GM20431 (cell line): ENCODE results near the gene MT1B.

Experiments
- in situ Hi-C: fragments of 300-500 bp; cut with MseI, MboI; formaldehyde crosslinking; loops from one replicate; pipeline ENCODE4 v1.15.0; 2020; ENCODE audit warnings: low sequenced_read_pairs; ENCODE audit not compliant: unreplicated experiment

The MT1B gene

DNA sequence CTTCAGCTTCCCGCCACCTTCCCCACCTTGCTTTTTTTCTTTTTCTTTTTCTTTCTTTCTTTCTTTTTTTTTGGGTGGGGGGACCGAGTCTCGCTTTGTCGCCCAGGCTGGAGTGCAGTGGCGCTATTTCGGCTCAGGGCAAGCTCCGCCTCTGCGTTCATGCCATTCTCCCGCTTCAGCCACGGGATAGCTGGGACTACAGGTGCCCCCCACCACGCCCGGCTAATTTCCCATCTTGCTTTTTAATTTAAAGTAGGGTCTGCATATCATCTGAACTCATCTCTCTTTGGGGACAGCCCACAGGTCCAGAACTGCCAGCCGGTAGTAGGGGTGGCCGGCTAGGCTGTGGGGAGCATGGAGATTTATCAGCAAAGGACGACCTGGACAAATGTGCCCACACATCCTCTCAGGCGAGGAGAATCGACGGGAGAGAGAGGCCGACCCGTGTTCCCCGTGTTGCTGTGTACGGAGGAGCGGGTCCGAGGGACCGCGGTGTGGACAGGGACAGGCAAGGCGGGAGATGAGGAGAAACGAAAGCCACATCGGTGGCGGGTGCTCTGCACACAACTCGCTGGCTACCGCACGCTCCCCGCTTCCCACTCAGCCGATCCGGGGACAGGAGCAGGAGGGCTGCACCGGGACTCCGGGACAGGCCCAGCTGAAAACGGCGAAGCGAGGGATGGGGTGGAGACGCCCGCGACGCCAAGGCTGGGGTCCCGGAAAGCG lies 16.8 kb upstream of the MT1B start:
- in situ Hi-C loops = no loop called here

DNA sequence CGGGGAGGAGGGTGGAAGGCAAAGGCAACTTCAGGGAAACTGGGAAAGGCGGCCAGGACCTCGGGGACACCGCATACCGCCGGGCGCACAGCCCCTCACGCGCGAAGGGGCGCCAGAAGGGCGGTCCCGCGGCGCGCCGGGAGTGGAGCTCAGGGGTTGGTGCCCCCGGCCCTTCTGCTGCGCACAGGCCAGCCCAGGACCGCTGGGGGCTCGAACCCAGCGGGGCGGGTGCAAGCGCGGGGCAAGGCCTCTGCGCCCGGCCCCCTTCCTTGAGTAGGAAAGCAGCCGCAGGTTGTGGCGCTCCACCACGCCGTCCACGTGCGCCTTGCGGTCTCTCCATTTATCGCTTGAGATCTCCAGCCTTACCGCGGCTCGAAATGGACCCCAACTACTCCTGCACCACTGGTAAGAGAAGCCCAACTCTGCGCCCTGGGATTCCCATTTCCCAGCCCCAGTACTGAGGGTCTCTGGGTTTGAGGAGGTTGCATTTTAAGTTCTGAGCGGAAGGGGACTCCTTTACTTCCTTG lies 16.2 kb upstream of the MT1B start:
- in situ Hi-C loops = no loop called here

DNA sequence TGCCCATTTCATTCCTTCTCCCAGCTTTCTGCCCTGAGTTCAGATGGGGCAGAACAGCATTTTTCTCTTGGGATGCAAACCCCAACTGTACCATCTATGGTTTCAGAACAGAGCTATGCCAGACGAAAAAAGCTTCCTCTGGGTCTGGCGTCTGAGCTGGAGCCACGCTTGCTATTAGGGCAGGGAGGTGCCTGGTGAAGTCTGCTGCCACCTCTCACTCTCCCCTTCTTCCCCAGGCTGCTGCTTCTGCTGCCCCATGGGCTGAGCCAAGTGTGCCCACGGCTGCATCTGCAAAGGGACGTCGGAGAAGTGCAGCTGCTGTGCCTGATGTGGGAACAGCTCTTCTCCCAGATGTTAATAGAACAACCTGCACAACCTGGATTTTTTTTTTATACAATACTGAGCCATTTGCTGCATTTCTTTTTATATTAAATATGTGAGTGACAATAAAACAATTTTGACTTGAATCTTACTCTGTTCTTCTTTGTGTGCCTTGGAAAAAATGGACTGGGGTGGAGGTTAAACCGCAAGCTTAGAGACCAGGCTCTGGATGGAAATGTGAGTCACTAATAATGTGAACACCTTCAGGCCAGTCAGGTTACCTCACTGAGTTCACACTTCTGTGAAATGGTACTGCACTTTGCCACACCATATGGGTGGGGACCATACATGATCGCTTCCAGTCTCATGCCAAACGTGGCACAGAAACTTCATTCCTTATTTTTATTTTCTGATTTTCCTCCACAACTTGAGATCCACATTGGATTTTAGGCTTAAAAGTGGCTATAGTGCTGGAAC lies 14.9 kb upstream of the MT1B start:
- in situ Hi-C loops = no loop called here

DNA sequence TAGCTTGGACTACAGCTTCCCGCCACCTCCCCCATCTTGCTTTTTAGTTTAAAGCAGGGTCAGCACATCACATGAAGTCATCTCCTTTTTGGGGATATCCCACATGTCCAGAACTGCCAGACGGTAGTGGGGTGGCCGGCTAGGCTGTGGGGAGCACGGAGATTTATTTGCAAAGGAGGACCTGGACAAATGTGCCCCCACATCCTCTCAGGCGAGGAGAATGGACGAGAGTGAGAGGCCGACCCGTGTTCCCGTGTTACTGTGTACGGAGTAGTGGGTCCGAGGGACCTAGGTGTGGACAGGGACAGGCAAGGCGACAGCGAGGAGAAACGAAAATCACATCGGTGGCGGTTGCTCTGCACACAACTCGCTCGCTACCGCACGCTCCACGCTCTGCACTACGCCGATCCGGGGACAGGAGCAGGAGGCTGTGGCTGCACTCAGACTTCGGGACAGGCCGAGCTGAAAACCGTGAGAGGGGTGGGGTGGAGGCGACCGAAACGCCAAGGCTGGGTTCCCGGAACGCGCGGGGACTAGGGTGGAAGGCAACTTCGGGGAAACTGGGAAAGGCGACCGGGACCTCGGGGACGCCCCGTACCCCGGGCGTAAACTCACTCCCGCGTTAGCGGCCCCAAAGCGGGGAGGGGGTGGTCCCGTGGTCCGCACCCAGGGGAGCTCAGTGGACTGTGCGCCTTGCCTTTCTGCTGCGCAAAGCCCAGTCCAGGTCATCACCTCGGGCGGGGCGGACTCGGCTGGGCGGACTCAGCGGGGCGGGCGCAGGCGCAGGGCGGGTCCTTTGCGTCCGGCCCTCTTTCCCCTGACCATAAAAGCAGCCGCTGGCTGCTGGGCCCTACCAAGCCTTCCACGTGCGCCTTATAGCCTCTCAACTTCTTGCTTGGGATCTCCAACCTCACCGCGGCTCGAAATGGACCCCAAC lies 13.6 kb upstream of the MT1B start, which contains the start of gene MT1A:
TSS of gene MT1A (plus strand) at position 853 of the 937 bp plus-strand sequence. CDS start at position 926, 73 bp downstream.
- in situ Hi-C loops = no loop called here

DNA sequence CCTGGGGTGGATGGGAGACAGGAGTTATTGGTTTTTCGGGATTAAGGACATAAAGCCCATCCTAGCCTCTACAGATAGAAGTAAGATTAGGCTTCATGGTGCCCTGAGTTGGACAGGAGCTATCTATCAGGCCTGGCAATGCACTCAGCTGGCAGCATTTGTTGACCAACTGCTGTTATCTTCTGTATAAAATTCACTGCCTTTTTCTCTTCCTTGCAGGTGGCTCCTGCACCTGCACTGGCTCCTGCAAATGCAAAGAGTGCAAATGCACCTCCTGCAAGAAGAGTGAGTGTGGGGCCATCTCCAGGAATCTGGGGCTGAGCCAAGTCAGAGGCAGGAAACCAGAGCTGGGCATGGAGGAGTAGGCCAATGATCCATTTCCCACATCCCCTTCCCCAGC lies 12.6 kb upstream of the MT1B start:
- in situ Hi-C loops = no loop called here

DNA sequence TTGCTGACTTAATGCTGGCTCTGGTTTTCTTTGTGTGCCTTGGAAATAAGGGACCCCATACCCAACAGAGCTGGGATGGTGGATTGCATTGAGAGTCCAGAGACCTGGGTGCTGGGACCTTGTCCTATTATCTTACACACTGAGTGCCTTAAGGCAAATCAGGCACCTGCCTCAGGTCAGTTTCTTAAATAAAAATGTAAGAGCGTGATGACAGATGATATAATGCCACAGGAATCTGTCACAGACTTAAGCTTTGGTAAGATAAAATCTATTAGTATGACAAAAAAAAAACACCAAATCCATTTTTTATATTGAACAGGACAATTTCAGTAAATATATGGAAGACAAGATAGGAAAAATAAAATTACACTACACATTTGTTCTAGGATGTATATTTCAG lies 11.6 kb upstream of the MT1B start:
- in situ Hi-C loops = no loop called here

DNA sequence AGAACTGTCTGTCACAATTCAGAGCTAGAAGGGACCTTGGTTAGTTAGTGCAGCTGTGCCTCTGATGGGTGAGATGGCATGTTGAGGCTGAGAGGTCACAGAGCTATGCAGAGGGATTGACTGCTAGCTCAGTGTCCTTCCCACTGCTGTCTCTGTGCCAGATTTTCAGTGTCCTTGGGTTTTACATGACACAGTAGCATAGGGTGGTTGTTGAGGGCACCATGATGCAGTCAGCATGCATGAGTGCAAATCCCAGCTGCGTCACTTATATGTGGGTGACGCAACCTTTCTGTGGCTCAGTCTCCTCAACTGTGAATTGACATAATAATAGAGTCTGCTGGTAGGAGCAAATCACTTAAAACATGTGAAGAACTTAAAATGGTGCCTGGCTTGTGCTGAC lies 10.5 kb upstream of the MT1B start:
- in situ Hi-C loops = no loop called here

DNA sequence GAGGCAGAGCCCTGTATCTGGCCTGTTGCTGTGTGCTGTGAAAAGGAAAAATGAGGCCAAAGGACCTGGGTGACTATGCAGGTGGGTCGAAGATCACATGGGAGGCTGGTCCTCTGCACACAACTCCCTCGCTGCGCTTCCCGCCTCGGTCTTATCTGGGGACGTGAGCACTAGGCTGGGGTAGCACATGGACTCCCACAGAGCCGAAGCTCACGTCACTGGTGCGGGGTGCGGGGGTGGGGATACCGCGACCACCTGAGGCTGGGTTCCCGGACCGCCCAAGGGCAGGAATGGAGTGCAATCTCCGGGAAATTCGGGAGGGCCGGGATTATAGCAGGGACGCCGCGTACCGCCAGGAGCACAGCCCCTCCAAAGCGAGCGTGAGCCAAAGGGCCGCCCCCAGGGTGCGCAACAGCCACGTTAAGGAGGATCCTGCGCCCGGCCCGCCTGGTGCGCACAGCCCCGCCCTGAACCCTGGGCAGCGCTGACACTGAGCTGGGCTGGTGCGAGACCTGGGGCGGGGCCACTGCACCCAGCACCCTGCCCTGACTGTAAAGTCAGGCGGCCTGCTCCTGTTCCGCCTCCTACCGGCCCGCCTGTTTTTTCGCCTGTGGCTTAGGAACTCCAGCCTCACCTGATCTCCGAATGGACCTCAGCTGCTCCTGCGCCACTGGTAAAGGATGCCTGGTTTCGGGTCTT lies 8.5 kb upstream of the MT1B start:
- in situ Hi-C loops = no loop called here

DNA sequence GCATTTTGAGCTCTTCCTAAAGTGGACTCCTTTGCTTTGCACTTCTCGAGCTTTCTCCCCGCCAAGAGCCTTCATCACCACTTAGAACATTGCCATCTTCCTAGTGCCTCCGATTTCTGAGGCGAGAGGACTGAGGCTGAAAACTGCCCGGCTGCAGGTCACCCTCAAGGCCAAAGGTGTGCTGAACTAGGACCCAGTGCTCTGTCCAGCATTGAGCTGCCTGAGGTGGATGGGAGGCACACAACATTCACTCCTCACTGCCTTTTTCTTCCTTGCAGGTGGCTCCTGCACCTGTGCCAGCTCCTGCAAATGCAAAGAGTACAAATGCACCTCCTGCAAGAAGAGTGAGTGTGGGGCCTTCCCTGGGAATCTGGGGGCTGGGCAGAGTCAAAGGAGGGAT lies 7.9 kb upstream of the MT1B start:
- in situ Hi-C loops = no loop called here

DNA sequence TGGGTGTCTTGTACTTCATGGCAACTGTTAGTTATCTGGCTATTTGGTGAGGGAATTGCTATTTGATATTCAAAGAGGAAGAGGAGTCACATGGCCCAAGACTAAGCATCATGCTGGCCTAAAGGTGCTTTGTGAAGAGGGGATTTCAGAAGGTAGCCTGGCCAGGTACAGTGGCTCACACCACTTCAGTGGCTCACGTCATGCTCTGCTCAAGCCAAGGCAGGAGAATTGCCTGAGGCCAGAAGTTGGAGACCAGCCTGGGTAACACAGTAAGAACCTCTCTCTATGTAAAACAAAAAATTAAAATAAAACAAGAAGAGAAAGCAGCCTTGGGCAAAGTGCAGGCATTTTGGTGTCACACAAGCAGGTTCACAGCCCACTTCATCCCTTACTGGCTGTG lies 6.4 kb upstream of the MT1B start:
- in situ Hi-C loops = no loop called here

DNA sequence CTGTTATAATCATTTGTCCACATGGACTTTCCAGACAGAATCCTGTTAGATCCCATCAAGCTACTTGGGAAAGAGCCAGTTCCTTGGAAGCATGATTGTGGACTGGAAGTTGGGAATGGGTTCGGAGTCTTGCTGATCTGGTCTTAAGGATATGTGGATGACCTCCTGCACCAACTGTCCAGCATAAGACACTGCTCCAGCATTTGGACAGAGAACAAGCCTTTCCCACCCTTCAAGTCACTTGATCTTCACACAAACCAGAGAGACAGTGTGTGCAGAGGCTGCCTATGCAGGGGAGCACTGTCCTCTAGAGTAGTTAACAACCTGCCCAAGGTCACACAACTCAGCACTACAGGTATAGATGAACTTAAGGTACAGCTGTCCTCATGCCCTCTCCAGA lies 5.8 kb upstream of the MT1B start:
- in situ Hi-C loops = no loop called here

DNA sequence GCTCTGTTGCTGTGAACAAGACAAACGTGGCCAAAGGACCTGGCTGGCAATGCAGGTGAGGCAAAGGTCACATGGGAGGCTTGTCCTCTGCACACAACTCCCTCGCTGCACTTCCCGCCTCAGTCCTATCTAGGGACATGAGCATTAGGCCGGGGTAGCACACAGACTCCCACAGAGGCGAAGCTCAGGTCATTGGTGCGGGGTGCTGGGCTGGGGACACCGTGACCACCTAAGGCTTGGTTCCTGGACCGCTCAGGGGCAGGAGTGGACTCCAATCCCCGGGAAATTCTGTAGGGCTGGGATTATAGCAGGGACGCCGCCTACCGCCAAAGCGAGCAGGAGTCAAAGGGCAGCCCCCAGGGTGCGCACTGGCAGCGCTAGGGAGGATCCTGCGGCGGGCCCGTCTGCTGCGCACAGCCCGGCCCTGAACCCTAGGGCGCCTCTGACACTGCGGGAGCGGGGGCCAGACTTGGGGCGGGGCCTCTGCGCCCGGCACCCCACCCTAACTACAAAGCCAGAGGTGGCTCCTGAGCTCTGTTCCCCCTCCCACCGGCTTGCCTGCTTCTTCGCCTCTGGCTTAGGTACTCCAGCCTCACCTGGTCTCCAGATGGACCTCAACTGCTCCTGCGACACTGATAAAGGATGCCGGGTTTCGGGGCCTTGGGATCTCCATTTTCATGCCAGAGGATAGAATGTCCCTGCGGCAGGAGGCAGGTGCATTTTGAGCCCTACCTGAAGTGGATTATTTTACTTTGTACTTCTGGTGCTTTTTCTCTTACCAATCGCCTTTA lies 3.9 kb upstream of the MT1B start:
- in situ Hi-C loops = no loop called here

DNA sequence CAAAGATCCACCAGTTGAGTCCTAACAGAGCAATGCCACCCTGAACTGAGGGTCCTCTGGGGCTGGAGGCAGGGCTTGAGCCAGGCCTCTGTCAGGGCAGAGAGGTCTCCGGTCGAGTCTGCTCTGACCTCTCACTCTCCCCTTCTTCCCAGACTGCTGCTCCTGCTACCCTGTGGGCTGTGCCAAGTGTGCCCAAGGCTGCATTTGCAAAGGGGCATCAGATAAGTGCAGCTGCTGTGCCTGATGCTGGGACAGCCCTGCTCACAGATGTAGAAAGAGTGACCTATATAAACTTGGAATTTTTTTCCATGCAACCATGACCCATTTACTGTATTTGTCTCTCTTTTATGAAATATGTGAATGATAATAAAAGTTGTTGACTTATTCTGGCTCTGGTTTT lies 2.4 kb upstream of the MT1B start:
- in situ Hi-C loops = no loop called here

DNA sequence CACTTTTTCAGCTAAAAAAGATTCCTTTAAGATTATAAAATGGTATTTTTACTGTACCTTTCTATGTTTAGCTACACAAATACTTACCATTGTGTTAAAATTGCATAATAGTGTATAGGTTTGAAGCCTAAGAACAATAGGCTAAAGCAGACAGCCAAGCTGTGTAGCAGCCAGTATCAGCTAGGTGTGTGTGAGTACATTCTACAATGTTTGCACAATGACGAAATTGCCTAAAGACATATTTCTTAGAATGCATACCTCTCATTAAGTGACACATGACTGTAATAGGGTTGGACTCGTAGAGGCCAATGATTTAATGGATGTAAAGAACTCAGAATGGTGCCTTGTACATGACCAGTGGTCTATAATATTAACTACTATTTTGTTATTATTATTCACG lies 1.9 kb upstream of the MT1B start:
- in situ Hi-C loops = no loop called here

DNA sequence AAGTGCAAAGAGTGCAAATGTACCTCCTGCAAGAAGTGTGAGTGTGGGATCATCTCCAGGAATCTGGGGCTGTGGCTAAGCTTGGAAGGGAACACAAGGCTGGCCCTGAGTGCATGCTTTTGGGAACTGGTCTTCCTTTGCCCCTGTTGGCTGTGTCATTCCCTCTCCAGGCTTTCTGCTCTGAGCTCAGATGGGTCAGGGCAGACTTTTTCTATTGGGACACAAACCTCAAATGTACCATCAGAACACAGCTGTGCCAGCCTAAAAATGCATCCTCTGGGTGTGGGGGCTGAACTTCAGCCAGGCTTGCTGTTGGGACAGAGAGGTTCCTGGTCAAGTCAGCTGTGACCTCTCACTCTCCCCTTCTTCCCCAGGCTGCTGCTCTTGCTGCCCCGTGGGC lies 914 bp downstream of the MT1B start:
- in situ Hi-C loops = no loop called here

DNA sequence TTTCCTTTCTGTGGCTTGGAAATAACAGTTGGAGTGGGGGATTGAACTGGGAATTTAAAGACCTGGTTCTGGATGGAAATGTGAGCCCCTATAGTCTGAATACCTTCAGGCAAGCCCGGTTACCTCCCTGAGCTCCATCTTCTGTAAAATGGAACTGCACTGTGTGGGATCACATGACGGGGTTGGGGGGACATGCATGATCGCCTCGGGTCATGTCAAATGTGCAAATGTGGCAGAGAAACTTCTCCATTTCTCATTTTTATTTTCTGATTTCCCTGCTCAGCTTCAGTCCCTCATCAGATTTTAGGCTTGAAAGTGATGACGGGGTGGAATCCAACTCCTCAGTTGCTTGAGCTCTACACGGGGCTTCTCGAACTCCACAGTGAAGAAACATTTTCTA lies 1.5 kb downstream of the MT1B start:
- in situ Hi-C loops = no loop called here

DNA sequence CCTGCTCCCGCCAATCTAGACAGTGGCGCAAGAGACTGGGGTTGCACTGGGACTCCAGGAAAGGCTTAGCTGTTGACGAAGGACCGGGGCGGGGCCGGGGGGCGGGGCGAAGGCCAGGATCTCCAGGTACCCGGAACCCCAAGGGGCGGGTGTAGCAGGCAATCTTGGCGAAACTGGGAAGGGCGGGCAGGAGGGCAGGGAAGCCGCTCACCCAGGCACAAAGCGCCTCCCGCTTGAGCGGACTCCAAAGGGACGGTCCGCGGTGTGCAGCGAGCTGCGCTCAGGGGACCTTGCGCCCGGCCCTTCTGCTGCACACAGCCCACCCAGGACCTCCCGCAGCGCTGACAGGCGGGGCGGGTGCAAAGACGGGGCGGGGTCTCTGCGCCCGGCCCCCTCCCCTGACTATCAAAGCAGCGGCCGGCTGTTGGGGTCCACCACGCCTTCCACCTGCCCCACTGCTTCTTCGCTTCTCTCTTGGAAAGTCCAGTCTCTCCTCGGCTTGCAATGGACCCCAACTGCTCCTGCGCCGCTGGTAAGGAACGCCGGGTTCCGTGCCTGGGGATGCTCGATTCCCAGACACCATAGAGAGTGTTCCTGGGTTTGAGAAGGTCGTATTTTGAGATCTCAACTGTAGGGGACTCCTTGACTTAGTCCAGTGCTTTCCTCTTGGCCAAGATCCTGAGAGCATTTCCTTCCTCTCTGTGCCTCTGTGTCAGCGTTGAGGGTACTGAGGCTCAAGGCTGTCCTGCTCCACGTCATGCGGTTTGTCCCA lies 6.1 kb downstream of the MT1B start, which contains the start of gene MT1F:
TSS of gene MT1F (plus strand) at position 405 of the 772 bp plus-strand sequence. CDS start at position 505, 100 bp downstream.
- in situ Hi-C loops = no loop called here

DNA sequence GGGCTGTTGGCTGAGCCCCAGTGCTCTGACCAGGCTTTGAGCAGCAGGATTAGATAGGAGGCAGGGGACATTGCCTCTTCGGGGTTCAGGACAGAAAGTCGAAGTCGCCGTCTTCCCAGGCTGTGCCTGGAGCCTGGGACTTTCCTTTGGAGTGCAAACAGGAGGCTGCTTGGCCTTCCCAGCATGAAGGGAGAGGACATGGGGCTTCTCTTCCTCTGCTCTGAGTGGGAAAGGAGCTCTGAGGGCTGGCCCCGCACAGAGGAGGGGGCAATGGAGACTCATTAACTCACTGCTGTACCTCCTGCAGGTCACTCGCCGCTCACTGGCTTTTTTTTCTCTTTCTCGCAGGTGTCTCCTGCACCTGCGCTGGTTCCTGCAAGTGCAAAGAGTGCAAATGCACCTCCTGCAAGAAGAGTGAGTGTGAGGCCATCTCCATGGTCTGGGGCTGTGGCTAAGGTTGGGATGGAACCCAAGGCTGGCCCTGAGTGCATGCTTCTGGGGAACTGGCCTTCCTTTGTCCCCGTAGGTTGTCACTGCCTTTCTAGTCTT lies 6.7 kb downstream of the MT1B start:
- in situ Hi-C loops = no loop called here
